ENCODE data around the gene SLC9A9.

GRCh38 chr3:143643905-143644304 lies 204.4 kb downstream of the SLC9A9 start:
- TF ChIP-seq AFF1 (IDR thresholded peaks at IDR 0.05; ENCODE audit: low read depth in 1 of 2, partially characterized antibody in 2 of 2): no peak
- TF ChIP-seq TRIM24 (IDR thresholded peaks at IDR 0.05): no peak
- no peak for TF ChIP-seq PREB (CRISPR knock-in tag; IDR thresholded peaks at IDR 0.05)
- TF ChIP-seq ZNF316 (IDR thresholded peaks at IDR 0.05): no peak
- no peak for TF ChIP-seq ZFP36 (IDR thresholded peaks at IDR 0.05; ENCODE audit: low read depth, low read length, partially characterized antibody)
